Activated CD8-positive, alpha-beta T cell treated with anti-CD3 and anti-CD28 coated beads, Interleukin-2, amount 10 ng/mL, durations not matched to agents 7 days and 5 days (primary cell): ENCODE data around the gene MARCKS. TPM values are rescaled to one million over a fixed set of nuclear protein-coding genes. Genes with fewer than 3 reads are reported as not detected.

Experiments used
- ATAC-seq: fragments of 150-1000 bp; cut with Tn5 transposase; one replicate; pipeline ENCODE4 v1.10.0; 2021; ENCODE audit warnings: moderate library complexity
- CTCF ChIA-PET: fragments of 350-600 bp; sonication (Branson Sonifier 250); formaldehyde crosslinking; loops from one replicate; lab custom pipeline; 2021; ENCODE audit warnings: antibody characterized with exemption; lab: Charles Lee
- POLR2A ChIA-PET: fragments of 350-600 bp; sonication (Branson Sonifier 250); formaldehyde crosslinking; loops from one replicate; lab custom pipeline; 2021; ENCODE audit warnings: antibody characterized with exemption; lab: Charles Lee
- DNase-seq: peaks from one replicate; pipeline ENCODE4 v3.0.0-alpha.2; 2020
- H3K27ac Mint-ChIP-seq: one replicate; pipeline ENCODE4 v1.8.0; 2021; ENCODE audit warnings: mild to moderate bottlenecking, mixed read lengths
- H3K27me3 Mint-ChIP-seq: one replicate; pipeline ENCODE4 v1.8.0; 2021; ENCODE audit warnings: low read depth, mixed read lengths
- H3K36me3 Mint-ChIP-seq: one replicate; pipeline ENCODE4 v1.8.0; 2021; ENCODE audit warnings: low read depth, mixed read lengths
- H3K4me1 Mint-ChIP-seq: one replicate; pipeline ENCODE4 v1.8.0; 2021; ENCODE audit warnings: low read depth, mixed read lengths
- H3K4me3 Mint-ChIP-seq: one replicate; pipeline ENCODE4 v1.8.0; 2021; ENCODE audit warnings: mild to moderate bottlenecking, mixed read lengths
- H3K9me3 Mint-ChIP-seq: one replicate; pipeline ENCODE4 v1.8.0; 2022; ENCODE audit warnings: mixed read lengths; ENCODE audit not compliant: insufficient read depth
- total RNA-seq, 2 experiments: library from RNA; stranded (reverse); gene quantifications; one replicate each; pipeline ENCODE4 v1.2.3, GENCODE V29; 2021

Gene MARCKS
- total RNA-seq = under 1 TPM; 0.05 to 0.08 TPM

DNA sequence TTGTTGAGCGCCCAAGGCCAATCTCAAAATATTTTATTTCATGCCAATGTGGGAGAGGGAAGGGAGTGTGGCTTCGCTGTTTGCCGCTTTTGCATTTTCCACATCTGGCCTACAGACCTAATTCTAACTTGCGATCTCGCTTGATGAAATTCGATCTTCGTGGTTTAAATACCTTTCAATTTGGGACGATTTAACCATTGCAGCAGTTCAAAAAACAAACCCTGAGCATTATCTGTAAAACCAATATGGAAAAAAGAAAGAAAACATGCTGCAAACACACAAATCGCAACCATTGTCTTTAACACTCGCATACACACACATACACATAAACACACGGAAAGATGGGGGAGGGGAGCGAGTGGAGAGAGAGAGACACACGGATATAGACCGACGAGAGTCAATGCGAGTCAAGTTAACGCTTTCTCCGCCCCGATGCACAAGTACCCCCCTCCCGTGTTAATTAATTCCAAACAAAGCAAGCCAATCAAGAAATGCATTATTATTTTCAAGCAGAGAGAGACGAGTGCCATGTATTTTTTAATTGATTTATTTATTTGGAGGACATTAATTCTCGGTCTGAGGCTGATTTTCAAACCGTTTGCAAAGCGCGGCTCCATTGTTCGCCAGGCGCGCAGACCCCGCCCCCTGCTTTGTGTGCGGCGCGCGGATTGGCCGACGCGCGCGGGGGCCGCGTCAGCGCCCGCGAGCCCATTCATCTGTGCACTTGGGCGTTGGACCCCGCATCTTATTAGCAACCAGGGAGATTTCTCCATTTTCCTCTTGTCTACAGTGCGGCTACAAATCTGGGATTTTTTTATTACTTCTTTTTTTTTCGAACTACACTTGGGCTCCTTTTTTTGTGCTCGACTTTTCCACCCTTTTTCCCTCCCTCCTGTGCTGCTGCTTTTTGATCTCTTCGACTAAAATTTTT lies at the start of gene MARCKS:
MARCKS (plus strand) TSS at position 721 of the 931 bp plus-strand sequence. CDS start 401 bp downstream, outside the sequence.
- H3K9me3 Mint-ChIP-seq = no peaks in the 10 kb centered on the region

DNA sequence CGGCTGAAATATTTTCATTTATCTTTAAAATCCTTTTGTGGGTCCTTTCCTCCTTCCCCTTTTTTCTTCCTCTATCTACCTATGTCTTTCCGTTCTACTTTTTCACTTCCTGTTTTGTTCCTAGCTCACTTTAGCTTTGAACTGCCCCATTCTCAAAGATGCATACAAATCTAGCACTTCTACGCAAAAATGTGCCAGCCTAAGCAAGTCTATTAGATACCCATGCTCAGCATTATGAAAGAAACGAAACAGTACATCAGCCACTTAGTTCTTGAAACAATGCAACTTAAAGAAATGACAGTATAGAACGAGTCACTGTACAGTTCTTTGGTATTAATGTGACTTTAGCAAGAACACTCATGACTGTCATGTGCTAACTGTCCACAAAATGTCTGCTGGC lies 47.3 kb upstream of the MARCKS start:
- Mint-ChIP-seq H3K9me3 (no peaks in the 10 kb centered on the region), H3K4me3 (no peak overlapping the region), H3K27me3 (no peaks in the 10 kb centered on the region), H3K27ac (no peak overlapping the region), H3K4me1 (no peaks in the 10 kb centered on the region), H3K36me3 (no peaks in the 10 kb centered on the region)
- ChIA-PET CTCF (no interaction called here), POLR2A (no interaction called here)
- ATAC-seq = no peak
- no peak for DNase-seq

More for the DNA sequence above, at the start of gene MARCKS:
- ATAC-seq (peak; percentile 48), DNase-seq (peak; percentile 50)
- peaks cover 4% of the 10 kb centered on the region for H3K36me3 Mint-ChIP-seq
- no peak within 1 kb of the TSS for H3K27ac Mint-ChIP-seq
- CTCF ChIA-PET = interaction anchor here (1.4 kb wide), 1 partner anchor 550 kb away, joined by 5 read pairs; no protein-coding TSS in a partner anchor
- H3K4me1 Mint-ChIP-seq = peaks cover 18% of the 10 kb centered on the region
- no peak within 1 kb of the TSS for H3K4me3 Mint-ChIP-seq
- POLR2A ChIA-PET = no interaction called here
- H3K27me3 Mint-ChIP-seq = peaks cover 48% of the 10 kb centered on the region

- DNase-seq (no peak), ATAC-seq (no peak)
- no peak overlapping the region for H3K4me3 Mint-ChIP-seq
- H3K36me3 Mint-ChIP-seq = no peaks in the 10 kb centered on the region
- ChIA-PET POLR2A (no interaction called here), CTCF (no interaction called here)
- no peaks in the 10 kb centered on the region for H3K9me3 Mint-ChIP-seq
- H3K27ac Mint-ChIP-seq = no peak overlapping the region
- H3K4me1 Mint-ChIP-seq = no peaks in the 10 kb centered on the region
- peaks cover 4% of the 10 kb centered on the region for H3K27me3 Mint-ChIP-seq
Measured at GRCh38 chr6:113813142-113813541, 44.0 kb upstream of the MARCKS start.

GRCh38 chr6:113818578-113818977 lies 38.6 kb upstream of the MARCKS start:
- CTCF ChIA-PET = no interaction called here
- POLR2A ChIA-PET = no interaction called here
- no peak for ATAC-seq
- Mint-ChIP-seq H3K36me3 (no peaks in the 10 kb centered on the region), H3K4me1 (no peaks in the 10 kb centered on the region), H3K27me3 (peaks cover 7% of the 10 kb centered on the region), H3K27ac (no peak overlapping the region), H3K9me3 (no peaks in the 10 kb centered on the region), H3K4me3 (no peak overlapping the region)
- DNase-seq = no peak

- peaks cover 10% of the 10 kb centered on the region for H3K27me3 Mint-ChIP-seq
- no peak overlapping the region for H3K4me3 Mint-ChIP-seq
- DNase-seq = no peak
- ChIA-PET POLR2A (no interaction called here), CTCF (no interaction called here)
- no peaks in the 10 kb centered on the region for H3K4me1 Mint-ChIP-seq
- no peaks in the 10 kb centered on the region for H3K36me3 Mint-ChIP-seq
- no peak overlapping the region for H3K27ac Mint-ChIP-seq
- no peaks in the 10 kb centered on the region for H3K9me3 Mint-ChIP-seq
- no peak for ATAC-seq
Measured at GRCh38 chr6:113819169-113819830, 37.8 kb upstream of the MARCKS start.

DNA sequence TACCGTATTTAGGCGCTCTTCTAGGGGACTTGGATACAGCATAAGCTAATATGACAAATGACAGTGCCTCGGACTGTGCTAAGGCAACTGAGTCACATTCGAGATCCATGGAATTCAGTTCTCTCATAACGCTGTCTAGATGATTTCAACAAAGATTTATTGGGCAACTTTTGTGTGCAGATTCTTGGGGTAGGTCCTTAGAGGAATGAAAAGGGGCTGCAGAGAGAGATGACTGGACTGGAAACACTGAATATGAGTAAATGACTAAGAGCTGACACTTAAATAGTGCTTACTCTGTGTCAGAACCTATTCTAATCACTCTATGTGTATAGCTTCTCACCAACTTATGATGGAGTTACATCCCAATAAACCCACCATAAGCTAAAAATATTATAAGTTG lies 36.4 kb upstream of the MARCKS start:
- Mint-ChIP-seq H3K4me3 (no peak overlapping the region), H3K27ac (no peak overlapping the region), H3K4me1 (no peaks in the 10 kb centered on the region), H3K27me3 (peaks cover 13% of the 10 kb centered on the region), H3K9me3 (no peaks in the 10 kb centered on the region), H3K36me3 (no peaks in the 10 kb centered on the region)
- DNase-seq = no peak
- POLR2A ChIA-PET = no interaction called here
- ATAC-seq = no peak
- CTCF ChIA-PET = no interaction called here

DNA sequence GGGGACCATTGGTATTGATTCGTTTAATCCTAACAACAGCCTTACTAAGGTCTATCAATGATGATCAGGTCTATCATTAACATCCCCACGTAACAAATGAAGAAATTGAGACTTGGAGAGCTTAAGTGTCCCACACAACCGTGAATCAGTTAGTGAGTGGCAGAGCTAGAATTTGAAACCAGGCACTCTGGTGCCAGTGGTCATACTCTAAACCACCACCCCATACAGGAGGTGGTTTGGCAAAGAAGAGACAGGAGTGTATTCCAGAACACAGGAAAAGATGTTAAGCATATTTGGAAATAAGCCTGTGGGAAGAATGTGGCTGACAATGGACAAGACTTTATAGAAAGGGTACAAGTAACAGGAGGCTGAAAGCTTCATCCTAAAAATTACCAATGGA lies 35.7 kb upstream of the MARCKS start:
- Mint-ChIP-seq H3K27ac (no peak overlapping the region), H3K9me3 (no peaks in the 10 kb centered on the region), H3K4me1 (no peaks in the 10 kb centered on the region), H3K36me3 (no peaks in the 10 kb centered on the region), H3K4me3 (no peak overlapping the region), H3K27me3 (peaks cover 10% of the 10 kb centered on the region)
- ATAC-seq = no peak
- ChIA-PET POLR2A (no interaction called here), CTCF (no interaction called here)
- no peak for DNase-seq

GRCh38 chr6:113823916-113824315 lies 33.2 kb upstream of the MARCKS start:
- DNase-seq (no peak), ATAC-seq (no peak)
- H3K4me1 Mint-ChIP-seq = no peaks in the 10 kb centered on the region
- CTCF ChIA-PET = no interaction called here
- H3K36me3 Mint-ChIP-seq = no peaks in the 10 kb centered on the region
- H3K27me3 Mint-ChIP-seq = peaks cover 11% of the 10 kb centered on the region
- POLR2A ChIA-PET = no interaction called here
- no peak overlapping the region for H3K27ac Mint-ChIP-seq
- H3K4me3 Mint-ChIP-seq = no peak overlapping the region
- no peaks in the 10 kb centered on the region for H3K9me3 Mint-ChIP-seq

- H3K27me3 Mint-ChIP-seq = peaks cover 11% of the 10 kb centered on the region
- ChIA-PET POLR2A (no interaction called here), CTCF (no interaction called here)
- ATAC-seq (no peak), DNase-seq (no peak)
- no peaks in the 10 kb centered on the region for H3K36me3 Mint-ChIP-seq
- no peaks in the 10 kb centered on the region for H3K9me3 Mint-ChIP-seq
- H3K4me1 Mint-ChIP-seq = no peaks in the 10 kb centered on the region
- no peak overlapping the region for H3K4me3 Mint-ChIP-seq
- H3K27ac Mint-ChIP-seq = no peak overlapping the region
Measured at GRCh38 chr6:113824411-113824810, 32.7 kb upstream of the MARCKS start.

DNA sequence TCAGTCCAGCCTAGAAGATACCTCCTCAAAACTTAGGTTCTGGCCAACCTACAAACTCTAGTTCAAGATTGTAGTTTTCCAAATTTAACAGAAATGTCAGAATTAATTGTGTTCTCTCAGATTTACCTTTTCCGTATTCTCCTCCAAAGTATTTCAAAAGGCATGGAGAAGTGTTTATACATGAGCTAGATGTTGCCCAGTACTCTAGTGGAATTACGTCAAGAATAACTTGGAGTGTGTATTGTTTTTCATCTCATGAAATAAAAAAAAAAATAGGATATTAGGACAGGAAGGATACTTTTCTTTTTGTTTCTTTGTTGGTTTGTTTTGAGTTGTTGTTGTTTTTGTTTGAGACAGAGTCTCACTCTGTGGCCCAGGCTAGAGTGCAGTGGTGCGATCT lies 32.3 kb upstream of the MARCKS start:
- H3K4me1 Mint-ChIP-seq = no peaks in the 10 kb centered on the region
- H3K36me3 Mint-ChIP-seq = no peaks in the 10 kb centered on the region
- CTCF ChIA-PET = interaction anchor here (0.6 kb wide), 1 partner anchor 34 kb away, joined by 3 read pairs; no protein-coding TSS in a partner anchor
- POLR2A ChIA-PET = no interaction called here
- no peak overlapping the region for H3K27ac Mint-ChIP-seq
- DNase-seq = no peak
- no peak for ATAC-seq
- no peaks in the 10 kb centered on the region for H3K9me3 Mint-ChIP-seq
- H3K4me3 Mint-ChIP-seq = no peak overlapping the region
- peaks cover 11% of the 10 kb centered on the region for H3K27me3 Mint-ChIP-seq

DNA sequence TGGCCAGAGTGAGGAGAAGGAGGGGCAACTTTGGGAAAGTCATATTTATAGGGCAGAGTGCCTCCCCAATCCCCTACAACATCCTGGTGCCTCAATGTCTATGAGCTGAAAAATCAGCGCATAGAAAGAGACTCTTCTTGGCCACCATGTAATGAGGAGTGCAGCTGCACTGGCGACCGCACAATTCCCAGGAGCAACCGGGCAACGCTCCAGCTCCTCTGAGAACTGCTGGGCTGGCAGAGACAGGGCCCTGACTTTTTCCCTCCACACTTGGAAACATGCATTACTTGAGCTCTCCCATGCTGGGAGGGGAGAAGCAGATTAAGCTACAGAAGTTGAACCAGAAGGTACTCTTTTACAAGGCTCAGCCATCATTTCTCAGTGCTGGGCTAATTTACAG lies 31.4 kb upstream of the MARCKS start:
- Mint-ChIP-seq H3K27ac (no peak overlapping the region), H3K4me1 (no peaks in the 10 kb centered on the region)
- CTCF ChIA-PET = no interaction called here

GRCh38 chr6:113828984-113829695 lies 28.0 kb upstream of the MARCKS start:
- H3K4me1 Mint-ChIP-seq = no peaks in the 10 kb centered on the region
- no peak overlapping the region for H3K4me3 Mint-ChIP-seq
- no peak for ATAC-seq
- no peaks in the 10 kb centered on the region for H3K9me3 Mint-ChIP-seq
- peaks cover 7% of the 10 kb centered on the region for H3K27me3 Mint-ChIP-seq
- CTCF ChIA-PET = no interaction called here
- H3K27ac Mint-ChIP-seq = no peak overlapping the region
- POLR2A ChIA-PET = no interaction called here
- H3K36me3 Mint-ChIP-seq = no peaks in the 10 kb centered on the region
- DNase-seq = no peak

More for the DNA sequence above, 31.4 kb upstream of the MARCKS start:
- no peaks in the 10 kb centered on the region for H3K36me3 Mint-ChIP-seq
- H3K9me3 Mint-ChIP-seq = no peaks in the 10 kb centered on the region
- peaks cover 9% of the 10 kb centered on the region for H3K27me3 Mint-ChIP-seq
- DNase-seq (no peak), ATAC-seq (no peak)
- H3K4me3 Mint-ChIP-seq = no peak overlapping the region
- POLR2A ChIA-PET = no interaction called here
